GM06990 (cell line): ENCODE measurements around the gene C11orf68.
"Not testable (repeated sequence)": the region's sequence is repeated elsewhere in the genome, so short reads cannot be mapped to it uniquely, and the experiment has no call there.

Source experiments
- DNase-seq: peaks from one replicate; pipeline ENCODE4 v3.0.0-alpha.2; 2011; ENCODE audit not compliant: insufficient read length; ENCODE audit errors: extremely low read depth
- H3K27me3 ChIP-seq: replicated peaks from 2 replicates; pipeline ENCODE4 v1.6.0; 2011; ENCODE audit warnings: low read length; ENCODE audit not compliant: control insufficient read depth, insufficient read depth
- H3K36me3 ChIP-seq: 2 replicates; pipeline ENCODE4 v1.5.1; 2011; ENCODE audit warnings: low read length; ENCODE audit not compliant: control insufficient read depth, insufficient read depth
- H3K4me3 ChIP-seq: replicated peaks from 2 replicates; pipeline ENCODE4 v1.5.1; 2011; ENCODE audit warnings: low read depth, mild to moderate bottlenecking, control low read depth, low read length
- CTCF ChIP-seq: IDR thresholded peaks from 2 replicates; pipeline ENCODE4 v1.5.1; 2011; ENCODE audit warnings: low read length, control low read depth, mild to moderate bottlenecking, inconsistent platforms; ENCODE audit not compliant: insufficient read depth, poor library complexity, severe bottlenecking

C11orf68 gene

GRCh38 chr11:65953471-65953870 lies 34.6 kb upstream of the C11orf68 start:
- TF ChIP-seq CTCF = no peak
- Histone ChIP-seq H3K4me3 (no peak overlapping the region), H3K36me3 (no peaks in the 10 kb centered on the region), H3K27me3 (no peaks in the 10 kb centered on the region)
- no peak for DNase-seq

GRCh38 chr11:65952052-65952521 lies 33.2 kb upstream of the C11orf68 start:
- DNase-seq = no peak
- TF ChIP-seq CTCF = no peak
- H3K27me3 ChIP-seq = no peaks in the 10 kb centered on the region
- H3K4me3 ChIP-seq = no peak overlapping the region
- H3K36me3 ChIP-seq = no peaks in the 10 kb centered on the region

- DNase-seq, H3K27me3 ChIP-seq, H3K4me3 ChIP-seq, H3K36me3 ChIP-seq: not testable (repeated sequence)
These were observed 32.8 kb upstream of the C11orf68 start for GRCh38 chr11:65951641-65952040.

- not testable (repeated sequence) for H3K36me3 ChIP-seq, DNase-seq, H3K27me3 ChIP-seq, H3K4me3 ChIP-seq
These were observed 31.8 kb upstream of the C11orf68 start for GRCh38 chr11:65950711-65951110.

- no peak for DNase-seq
- Histone ChIP-seq H3K36me3 (no peaks in the 10 kb centered on the region), H3K27me3 (no peaks in the 10 kb centered on the region), H3K4me3 (no peak overlapping the region)
- TF ChIP-seq CTCF = no peak
These were observed 28.8 kb upstream of the C11orf68 start for GRCh38 chr11:65947603-65948125.

GRCh38 chr11:65947133-65947532 lies 28.3 kb upstream of the C11orf68 start:
- no peak for TF ChIP-seq CTCF
- DNase-seq = no peak
- H3K4me3 ChIP-seq = no peak overlapping the region
- H3K36me3 ChIP-seq = no peaks in the 10 kb centered on the region
- no peaks in the 10 kb centered on the region for H3K27me3 ChIP-seq

GRCh38 chr11:65946655-65947054 lies 27.8 kb upstream of the C11orf68 start:
- H3K27me3 ChIP-seq = no peaks in the 10 kb centered on the region
- no peaks in the 10 kb centered on the region for H3K36me3 ChIP-seq
- no peak for DNase-seq
- H3K4me3 ChIP-seq = no peak overlapping the region
- TF ChIP-seq CTCF = no peak
